ENCODE data around the gene TNNI3K.

DNA sequence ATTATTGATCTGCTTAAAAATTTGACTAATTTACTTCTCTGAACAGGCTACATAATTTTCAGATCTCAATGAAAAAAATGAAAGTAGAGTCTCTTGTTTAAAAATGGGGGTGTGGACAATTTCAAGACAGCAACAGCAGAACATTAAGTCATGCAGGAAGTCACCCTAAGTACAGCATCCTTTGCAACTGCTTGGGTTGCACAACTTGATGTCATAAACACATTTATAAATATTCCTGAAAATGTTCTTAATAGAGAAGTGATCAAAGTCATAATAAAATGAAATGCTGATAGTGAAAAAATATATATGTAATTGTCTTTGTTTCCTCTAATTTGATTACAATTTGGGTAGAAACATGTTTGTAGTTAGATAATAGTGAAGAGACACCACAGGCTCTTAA, 79.3 kb downstream of the TNNI3K start:
- TF ChIP-seq ZNF274 (IDR thresholded peaks at IDR 0.05; ENCODE audit: insufficient read depth, insufficient read length) (no peak), POLR2AphosphoS5 (IDR thresholded peaks at IDR 0.05; ENCODE audit: low read length) (no peak)

Measured in GM12878 (cell line).